Astrocyte of the cerebellum (primary cell): ENCODE results near the gene KHNYN.
A peak's percentile ranks its signal among the peaks of the same experiment; 100 is the strongest.

ENCODE experiments used
- DNase-seq: peaks from one replicate; pipeline ENCODE4 v3.0.0-alpha.2; 2011; ENCODE audit warnings: low read depth
- H3K4me3 ChIP-seq: 2 replicates; pipeline ENCODE4 v1.5.1; 2011; ENCODE audit warnings: mild to moderate bottlenecking, low read depth, low read length, moderate library complexity
- in situ Hi-C: cut with HindIII; loops from 2 replicates; pipeline ENCODE4 v1.10.0; 2017; ENCODE audit warnings: low sequenced_read_pairs
- TF ChIP-seq, protein P1 (sequence below): IDR thresholded peaks from 2 replicates; pipeline ENCODE4 v1.5.1; 2012; ENCODE audit warnings: low read length, low read depth, moderate library complexity, mild to moderate bottlenecking; ENCODE audit errors: missing control alignments

The KHNYN gene

DNA sequence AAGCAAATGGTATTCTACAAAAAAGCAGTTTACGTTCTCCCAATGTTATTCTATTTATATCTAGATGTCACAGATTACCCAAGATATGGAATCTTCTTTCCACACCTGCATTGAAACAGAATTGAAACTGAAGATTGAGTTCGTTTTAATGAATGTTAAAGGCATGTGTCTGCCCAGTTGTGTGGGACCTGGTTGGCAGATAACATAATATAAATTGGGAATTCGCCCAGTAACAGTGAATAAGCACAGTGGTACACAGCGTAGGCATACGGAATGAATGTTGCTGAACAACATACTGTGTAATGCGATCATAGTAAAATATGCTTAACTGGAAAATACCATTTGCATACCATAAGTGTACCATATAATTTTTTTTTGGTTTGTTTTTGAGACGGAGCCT is 4.3 kb downstream of the KHNYN start:
- in situ Hi-C loops = loop anchor here (10.0 kb wide), 1 partner anchor 229 kb away; the partner anchor contains the start of gene TSSK4
- H3K4me3 ChIP-seq = no peak overlapping the region
- TF ChIP-seq, protein P1, sequence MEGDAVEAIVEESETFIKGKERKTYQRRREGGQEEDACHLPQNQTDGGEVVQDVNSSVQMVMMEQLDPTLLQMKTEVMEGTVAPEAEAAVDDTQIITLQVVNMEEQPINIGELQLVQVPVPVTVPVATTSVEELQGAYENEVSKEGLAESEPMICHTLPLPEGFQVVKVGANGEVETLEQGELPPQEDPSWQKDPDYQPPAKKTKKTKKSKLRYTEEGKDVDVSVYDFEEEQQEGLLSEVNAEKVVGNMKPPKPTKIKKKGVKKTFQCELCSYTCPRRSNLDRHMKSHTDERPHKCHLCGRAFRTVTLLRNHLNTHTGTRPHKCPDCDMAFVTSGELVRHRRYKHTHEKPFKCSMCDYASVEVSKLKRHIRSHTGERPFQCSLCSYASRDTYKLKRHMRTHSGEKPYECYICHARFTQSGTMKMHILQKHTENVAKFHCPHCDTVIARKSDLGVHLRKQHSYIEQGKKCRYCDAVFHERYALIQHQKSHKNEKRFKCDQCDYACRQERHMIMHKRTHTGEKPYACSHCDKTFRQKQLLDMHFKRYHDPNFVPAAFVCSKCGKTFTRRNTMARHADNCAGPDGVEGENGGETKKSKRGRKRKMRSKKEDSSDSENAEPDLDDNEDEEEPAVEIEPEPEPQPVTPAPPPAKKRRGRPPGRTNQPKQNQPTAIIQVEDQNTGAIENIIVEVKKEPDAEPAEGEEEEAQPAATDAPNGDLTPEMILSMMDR = no peak
- DNase-seq = no peak

GRCh38 chr14:24434676-24435075 is 4.9 kb downstream of the KHNYN start:
- TF ChIP-seq, protein P1 = no peak
- H3K4me3 ChIP-seq = no peak overlapping the region
- no peak for DNase-seq
- in situ Hi-C loops = loop anchor here (5.0 to 10.0 kb wide), 2 partner anchors 112 to 230 kb away; partner anchors contain the start of gene TSSK4

DNA sequence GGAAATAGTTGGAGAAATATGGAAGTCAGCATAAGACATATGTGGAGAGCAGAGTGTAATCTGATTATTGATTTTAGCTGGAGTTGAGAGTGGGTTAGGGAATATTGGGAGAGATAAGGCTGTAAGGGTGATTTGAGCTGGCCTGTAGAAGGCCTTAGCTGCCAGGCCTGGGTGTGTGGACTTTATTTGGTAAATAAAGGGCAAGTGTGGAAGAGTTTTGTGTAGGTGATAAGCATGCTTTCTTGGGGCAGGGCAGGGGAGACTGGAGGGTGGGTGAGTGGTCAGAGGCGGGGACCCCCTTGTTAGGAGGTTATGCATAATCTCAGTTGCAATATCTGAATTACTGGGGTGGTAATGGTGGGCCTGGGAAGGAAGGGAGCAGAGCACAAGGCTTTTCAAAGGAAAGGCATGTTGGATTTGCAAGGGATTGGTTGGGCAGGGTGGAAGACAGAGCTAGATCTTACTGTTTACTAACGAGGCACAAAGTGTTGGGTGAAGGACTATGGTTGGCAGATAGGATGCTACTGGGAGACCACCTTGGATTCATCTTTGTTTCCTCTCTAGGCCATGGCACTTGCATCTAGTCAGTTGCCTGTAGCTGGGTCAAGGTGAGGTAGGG is 5.5 kb downstream of the KHNYN start:
- no peak overlapping the region for H3K4me3 ChIP-seq
- DNase-seq = no peak
- in situ Hi-C loops = loop anchor here (5.0 to 10.0 kb wide), 2 partner anchors 113 to 230 kb away; partner anchors contain the start of gene TSSK4

GRCh38 chr14:24435998-24436354 is 6.2 kb downstream of the KHNYN start:
- in situ Hi-C loops = loop anchor here (5.0 to 10.0 kb wide), 2 partner anchors 114 to 231 kb away; partner anchors contain the start of gene TSSK4
- TF ChIP-seq, protein P1 = no peak
- H3K4me3 ChIP-seq = no peak overlapping the region
- DNase-seq = no peak

More for the DNA sequence above, 5.5 kb downstream of the KHNYN start:
- TF ChIP-seq, protein P1 = no peak

DNA sequence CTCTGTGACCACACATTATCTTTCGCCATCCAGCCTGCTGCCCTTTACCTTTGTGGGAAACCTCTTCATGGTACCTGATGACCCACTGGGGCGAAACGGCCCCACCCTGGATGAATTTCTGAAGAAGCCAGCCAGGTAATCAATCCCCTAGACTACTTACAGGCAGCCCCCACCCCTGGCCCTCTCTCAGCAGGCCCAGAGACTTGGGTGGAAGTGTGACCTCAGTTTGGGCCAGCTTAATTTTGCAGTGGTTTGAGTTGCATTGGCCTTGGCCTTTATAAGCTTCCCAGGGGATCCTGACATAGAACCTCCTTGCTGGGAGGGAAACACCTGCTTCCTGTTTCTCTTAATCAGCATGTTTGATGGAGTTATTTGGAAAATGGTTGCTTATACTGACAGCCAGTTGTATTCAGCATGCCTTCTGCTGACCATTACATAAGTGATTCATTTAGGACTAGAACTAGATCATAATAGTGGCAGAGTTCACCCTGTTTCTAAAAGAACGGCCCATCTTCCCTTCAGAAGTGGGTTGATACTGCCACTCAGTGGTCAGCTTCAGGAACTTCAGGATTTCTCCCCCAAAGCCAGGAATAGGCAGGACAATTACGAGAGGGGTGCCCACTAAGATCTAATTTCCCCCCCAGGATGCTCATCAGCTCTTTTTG is 6.7 kb downstream of the KHNYN start:
- DNase-seq = peak; percentile 64
- TF ChIP-seq, protein P1 = peak; percentile 75
- no peak overlapping the region for H3K4me3 ChIP-seq
- in situ Hi-C loops = loop anchor here (5.0 to 10.0 kb wide), 2 partner anchors 114 to 232 kb away; partner anchors contain the start of gene TSSK4

DNA sequence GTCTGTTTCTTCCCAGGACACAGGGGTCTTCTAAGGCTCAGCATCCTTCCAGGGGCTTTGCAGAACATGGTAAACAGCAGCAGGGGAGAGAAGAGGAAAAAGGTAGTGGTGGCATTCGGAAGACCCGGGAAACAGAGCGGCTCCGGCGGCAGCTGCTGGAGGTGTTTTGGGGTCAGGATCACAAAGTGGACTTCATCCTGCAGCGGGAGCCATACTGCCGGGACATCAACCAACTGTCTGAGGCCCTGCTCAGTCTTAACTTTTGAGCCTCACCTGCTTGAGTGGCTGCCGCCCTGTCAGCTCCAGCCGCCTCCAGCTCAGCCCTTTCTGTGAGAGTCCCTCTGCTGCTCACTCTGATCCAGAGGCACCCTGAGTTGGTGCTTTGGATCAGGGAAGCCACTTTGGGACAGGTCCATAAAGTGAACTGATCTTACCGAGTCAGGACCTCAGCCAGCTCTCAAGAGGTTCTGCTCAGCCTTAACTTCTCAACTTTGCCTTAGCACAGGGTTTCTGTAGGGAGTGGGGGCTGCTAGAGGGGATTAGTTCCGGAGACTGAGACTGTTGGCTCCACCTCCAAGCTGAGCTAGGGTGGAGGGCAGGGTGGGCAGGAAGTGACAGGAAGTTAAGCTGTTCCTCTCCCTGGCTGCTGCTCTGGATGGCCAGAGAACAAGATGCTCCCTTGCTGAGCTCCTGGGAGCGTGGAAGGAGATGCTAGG is 7.4 kb downstream of the KHNYN start:
- no peak overlapping the region for H3K4me3 ChIP-seq
- no peak for DNase-seq
- TF ChIP-seq, protein P1 = no peak
- in situ Hi-C loops = loop anchor here (5.0 to 10.0 kb wide), 2 partner anchors 115 to 232 kb away; partner anchors contain the start of gene TSSK4
